Ishikawa (cell line): Measurements from ENCODE around the gene DAGLA.

Source experiments
- CEBPB ChIP-seq: IDR thresholded peaks from 2 replicates; pipeline ENCODE4 v1.6.1; 2012
- CREB1 ChIP-seq: IDR thresholded peaks from 2 replicates; pipeline ENCODE4 v1.6.1; 2012; ENCODE audit warnings: low read depth
- EGR1 ChIP-seq: IDR thresholded peaks from 2 replicates; pipeline ENCODE4 v1.6.1; 2012
- EP300 ChIP-seq: IDR thresholded peaks from 2 replicates; pipeline ENCODE4 v1.6.1; 2012; ENCODE audit warnings: borderline replicate concordance
- FOXM1 ChIP-seq: IDR thresholded peaks from 2 replicates; pipeline ENCODE4 v1.6.1; 2012; ENCODE audit warnings: low read depth, borderline replicate concordance
- NFIC ChIP-seq: IDR thresholded peaks from 2 replicates; pipeline ENCODE4 v1.6.1; 2012
- RAD21 ChIP-seq: IDR thresholded peaks from 2 replicates; pipeline ENCODE4 v1.6.1; 2012; ENCODE audit warnings: low read depth
- TAF1 ChIP-seq: IDR thresholded peaks from 2 replicates; pipeline ENCODE4 v1.6.1; 2012; ENCODE audit warnings: low read depth, mild to moderate bottlenecking
- TCF12 ChIP-seq: IDR thresholded peaks from 2 replicates; pipeline ENCODE4 v1.6.1; 2012; ENCODE audit warnings: low read depth
- TEAD4 ChIP-seq: IDR thresholded peaks from 2 replicates; pipeline ENCODE4 v1.6.1; 2012
- YY1 ChIP-seq: IDR thresholded peaks from 2 replicates; pipeline ENCODE4 v1.6.1; 2012; ENCODE audit warnings: low read depth
- ZBTB7A ChIP-seq: IDR thresholded peaks from 2 replicates; pipeline ENCODE4 v1.6.1; 2012; ENCODE audit warnings: low read depth
- TF ChIP-seq, protein P1 (sequence below): IDR thresholded peaks from 2 replicates; pipeline ENCODE4 v1.6.1; 2012; ENCODE audit warnings: low read depth, mild to moderate bottlenecking
- TF ChIP-seq, protein P2 (sequence below): IDR thresholded peaks from 2 replicates; pipeline ENCODE4 v1.6.1; 2012
- TF ChIP-seq, protein P3 (sequence below): IDR thresholded peaks from 2 replicates; pipeline ENCODE4 v1.6.1; 2012

DAGLA gene

DNA sequence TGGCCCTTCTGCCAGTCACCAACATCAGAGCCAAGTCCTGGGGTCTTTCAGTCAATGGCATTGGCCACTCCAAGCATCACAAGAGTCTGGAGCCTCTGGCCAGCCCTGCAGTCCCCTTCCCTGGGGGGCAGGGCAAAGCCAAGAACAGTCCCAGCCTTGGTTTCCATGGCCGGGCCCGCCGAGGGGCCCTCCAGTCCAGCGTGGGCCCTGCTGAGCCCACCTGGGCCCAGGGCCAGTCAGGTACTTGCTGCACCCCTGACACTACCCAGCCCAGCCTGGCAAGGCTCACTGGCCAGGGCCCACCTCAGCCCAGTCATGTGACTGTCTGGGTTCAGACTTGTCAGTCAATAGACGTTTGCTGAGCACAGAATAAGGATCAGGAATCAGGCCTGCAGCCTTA is 101.4 kb downstream of the DAGLA start:
- TF ChIP-seq RAD21 (no peak), FOXM1 (no peak), EP300 (no peak), NFIC (no peak), CREB1 (no peak), EGR1 (no peak), TAF1 (no peak), YY1 (no peak), TCF12 (no peak), ZBTB7A (no peak), TEAD4 (no peak), CEBPB (no peak)
- TF ChIP-seq, protein P1, sequence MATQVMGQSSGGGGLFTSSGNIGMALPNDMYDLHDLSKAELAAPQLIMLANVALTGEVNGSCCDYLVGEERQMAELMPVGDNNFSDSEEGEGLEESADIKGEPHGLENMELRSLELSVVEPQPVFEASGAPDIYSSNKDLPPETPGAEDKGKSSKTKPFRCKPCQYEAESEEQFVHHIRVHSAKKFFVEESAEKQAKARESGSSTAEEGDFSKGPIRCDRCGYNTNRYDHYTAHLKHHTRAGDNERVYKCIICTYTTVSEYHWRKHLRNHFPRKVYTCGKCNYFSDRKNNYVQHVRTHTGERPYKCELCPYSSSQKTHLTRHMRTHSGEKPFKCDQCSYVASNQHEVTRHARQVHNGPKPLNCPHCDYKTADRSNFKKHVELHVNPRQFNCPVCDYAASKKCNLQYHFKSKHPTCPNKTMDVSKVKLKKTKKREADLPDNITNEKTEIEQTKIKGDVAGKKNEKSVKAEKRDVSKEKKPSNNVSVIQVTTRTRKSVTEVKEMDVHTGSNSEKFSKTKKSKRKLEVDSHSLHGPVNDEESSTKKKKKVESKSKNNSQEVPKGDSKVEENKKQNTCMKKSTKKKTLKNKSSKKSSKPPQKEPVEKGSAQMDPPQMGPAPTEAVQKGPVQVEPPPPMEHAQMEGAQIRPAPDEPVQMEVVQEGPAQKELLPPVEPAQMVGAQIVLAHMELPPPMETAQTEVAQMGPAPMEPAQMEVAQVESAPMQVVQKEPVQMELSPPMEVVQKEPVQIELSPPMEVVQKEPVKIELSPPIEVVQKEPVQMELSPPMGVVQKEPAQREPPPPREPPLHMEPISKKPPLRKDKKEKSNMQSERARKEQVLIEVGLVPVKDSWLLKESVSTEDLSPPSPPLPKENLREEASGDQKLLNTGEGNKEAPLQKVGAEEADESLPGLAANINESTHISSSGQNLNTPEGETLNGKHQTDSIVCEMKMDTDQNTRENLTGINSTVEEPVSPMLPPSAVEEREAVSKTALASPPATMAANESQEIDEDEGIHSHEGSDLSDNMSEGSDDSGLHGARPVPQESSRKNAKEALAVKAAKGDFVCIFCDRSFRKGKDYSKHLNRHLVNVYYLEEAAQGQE = no peak
- TF ChIP-seq, protein P2, sequence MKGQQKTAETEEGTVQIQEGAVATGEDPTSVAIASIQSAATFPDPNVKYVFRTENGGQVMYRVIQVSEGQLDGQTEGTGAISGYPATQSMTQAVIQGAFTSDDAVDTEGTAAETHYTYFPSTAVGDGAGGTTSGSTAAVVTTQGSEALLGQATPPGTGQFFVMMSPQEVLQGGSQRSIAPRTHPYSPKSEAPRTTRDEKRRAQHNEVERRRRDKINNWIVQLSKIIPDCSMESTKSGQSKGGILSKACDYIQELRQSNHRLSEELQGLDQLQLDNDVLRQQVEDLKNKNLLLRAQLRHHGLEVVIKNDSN = no peak
- TF ChIP-seq, protein P3, sequence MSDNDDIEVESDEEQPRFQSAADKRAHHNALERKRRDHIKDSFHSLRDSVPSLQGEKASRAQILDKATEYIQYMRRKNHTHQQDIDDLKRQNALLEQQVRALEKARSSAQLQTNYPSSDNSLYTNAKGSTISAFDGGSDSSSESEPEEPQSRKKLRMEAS = no peak

DNA sequence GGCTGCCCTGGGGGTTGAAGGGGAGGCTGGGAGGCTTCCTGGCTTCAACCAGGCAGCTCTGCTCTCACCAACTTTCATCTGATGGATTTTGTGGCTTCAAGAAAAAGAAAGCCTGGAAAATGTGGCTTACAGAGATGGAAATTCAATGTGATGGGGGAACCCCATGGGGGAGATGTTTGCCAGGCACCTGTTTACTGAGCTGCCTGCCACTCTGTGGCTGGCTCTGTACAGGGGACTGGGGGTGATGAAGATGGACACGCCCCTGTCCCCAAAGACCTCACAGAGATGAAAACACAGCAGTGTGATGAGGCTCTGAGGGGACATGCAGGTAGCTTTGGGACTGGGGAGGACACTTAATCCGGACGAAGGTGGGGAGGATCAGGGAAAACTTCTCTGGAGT is 102.1 kb downstream of the DAGLA start:
- TF ChIP-seq NFIC = no peak
- no peak for TF ChIP-seq RAD21
- TF ChIP-seq, protein P3 = no peak
- no peak for TF ChIP-seq ZBTB7A
- TF ChIP-seq, protein P2 = no peak
- TF ChIP-seq EP300 = no peak
- TF ChIP-seq CEBPB = no peak
- TF ChIP-seq EGR1 = no peak

DNA sequence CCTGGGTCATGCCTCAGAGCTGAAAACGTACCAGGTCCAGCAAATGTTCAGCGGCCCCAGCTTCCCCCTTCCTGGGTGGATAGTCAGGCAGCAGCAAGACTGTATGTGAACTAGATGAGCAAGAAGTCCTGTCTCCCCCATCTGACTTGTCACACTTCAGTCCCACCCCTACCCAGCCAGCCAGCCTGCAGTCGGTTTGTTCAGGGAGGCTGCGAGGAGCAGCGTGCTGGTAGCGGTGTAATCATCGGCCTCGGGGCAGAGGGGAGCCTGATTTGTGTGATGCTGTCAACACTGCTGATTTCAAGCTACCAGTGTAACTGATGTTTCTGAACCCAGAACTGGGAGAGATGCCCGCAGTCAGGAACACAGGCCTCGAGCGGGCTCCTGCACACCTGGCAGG is 102.7 kb downstream of the DAGLA start:
- no peak for TF ChIP-seq FOXM1
- no peak for TF ChIP-seq RAD21

DNA sequence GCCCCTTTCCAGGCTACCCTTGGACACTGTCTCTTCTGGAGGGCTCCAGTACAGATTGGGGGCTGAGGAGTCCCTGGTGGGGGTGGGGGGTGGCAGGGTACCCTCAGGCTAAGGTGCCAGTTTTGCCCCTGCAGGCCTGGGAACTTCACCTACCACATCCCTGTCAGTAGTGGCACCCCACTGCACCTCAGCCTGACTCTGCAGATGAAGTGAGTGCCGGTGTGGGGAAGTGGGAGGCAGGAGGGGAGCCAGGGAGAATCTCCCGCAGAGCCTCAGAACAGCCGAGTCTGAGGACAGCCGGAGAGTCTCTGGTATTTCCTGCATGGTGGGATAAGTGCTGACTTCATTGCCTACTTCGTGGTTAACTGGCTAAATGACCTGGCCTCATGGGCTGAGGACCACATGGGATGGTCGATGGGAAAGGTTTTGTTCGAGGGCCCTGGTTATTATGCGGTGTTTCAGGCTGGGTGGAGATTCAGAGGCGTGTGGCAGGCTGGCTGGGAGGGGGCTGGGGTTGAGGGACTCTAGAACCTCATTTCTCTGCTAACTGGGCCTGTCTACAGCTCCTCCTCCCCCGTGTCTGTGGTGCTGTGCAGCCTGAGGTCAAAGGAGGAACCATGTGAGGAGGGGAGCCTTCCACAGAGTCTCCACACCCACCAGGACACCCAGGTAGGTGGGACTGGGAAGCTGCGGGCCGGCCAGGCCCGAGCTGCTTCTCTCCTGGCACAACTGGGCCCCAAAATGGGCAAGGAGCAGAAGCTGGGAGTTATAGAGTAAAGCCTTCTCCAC is 103.7 kb downstream of the DAGLA start:
- TF ChIP-seq, protein P1 = no peak
- TF ChIP-seq ZBTB7A (no peak), YY1 (no peak), EP300 (no peak), RAD21 (no peak), EGR1 (no peak), TAF1 (no peak), NFIC (no peak), CREB1 (no peak), CEBPB (no peak), TCF12 (no peak), TEAD4 (no peak), FOXM1 (no peak)
- TF ChIP-seq, protein P3 = no peak
- TF ChIP-seq, protein P2 = no peak

DNA sequence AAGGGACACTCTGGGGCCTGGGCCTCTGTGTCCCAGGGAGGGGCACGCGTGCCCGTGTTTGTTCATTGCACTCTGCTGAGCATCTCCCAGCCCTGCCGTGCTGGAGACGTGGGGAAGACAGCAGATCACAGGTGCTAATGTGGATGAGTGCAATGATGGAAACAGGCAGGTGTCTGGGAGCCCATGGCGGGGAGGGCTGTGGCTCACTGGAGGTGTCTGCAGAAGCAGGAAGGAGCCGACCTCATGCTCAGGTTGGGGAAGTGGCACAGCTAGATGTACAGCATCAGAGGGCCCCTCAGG is 104.3 kb downstream of the DAGLA start:
- TF ChIP-seq NFIC (no peak), CEBPB (no peak), TAF1 (no peak), TCF12 (no peak), ZBTB7A (no peak), RAD21 (no peak)
- TF ChIP-seq, protein P1 = no peak
